Spinal cord (tissue), 10 donors: Measurements from ENCODE around the gene CSRNP2. TPM values are rescaled to one million over a fixed set of nuclear protein-coding genes. Genes with fewer than 3 reads are reported as not detected.

ENCODE experiments used
- DNase-seq, 6 donors: peaks; one replicate each; pipeline versions ENCODE4 v3.0.0 to v3.0.0-alpha.2; 2013 to 2015; ENCODE audit warnings: low spot score in 6 of 6, low read depth in 4 of 6
- H3K27ac ChIP-seq: one replicate; pipeline ENCODE4 v1.5.1; 2013; ENCODE audit warnings: low read depth, low read length, control low read depth
- H3K27me3 ChIP-seq: one replicate; pipeline ENCODE4 v1.6.1; 2013; ENCODE audit warnings: low read length; ENCODE audit not compliant: control insufficient read depth, insufficient read depth
- H3K36me3 ChIP-seq: one replicate; pipeline ENCODE4 v1.6.1; 2013; ENCODE audit warnings: low read length; ENCODE audit not compliant: control insufficient read depth, insufficient read depth
- H3K4me1 ChIP-seq: one replicate; pipeline ENCODE4 v1.6.1; 2013; ENCODE audit warnings: low read length; ENCODE audit not compliant: control insufficient read depth, insufficient read depth
- H3K4me3 ChIP-seq: one replicate; pipeline ENCODE4 v1.5.1; 2013; ENCODE audit warnings: low read depth, low read length, control low read depth
- H3K9me3 ChIP-seq: one replicate; pipeline ENCODE4 v1.6.1; 2013; ENCODE audit warnings: low read length; ENCODE audit not compliant: control insufficient read depth, insufficient read depth
- WGBS: methylation state at CpG from one replicate; pipeline ENCODE4 v1.1.5; 2013; ENCODE audit warnings: missing lambda C conversion rate; ENCODE audit not compliant: insufficient coverage; 5-methylcytosine and 5-hydroxymethylcytosine counted together
- polyA plus RNA-seq, 2 donors: library from polyadenylated mRNA; unstranded; fragments of 120-200 nt; gene quantifications; one replicate each; pipeline ENCODE4 v1.2.1, GENCODE V29; 2013; ENCODE audit not compliant: insufficient read length in 2 of 2
- total RNA-seq, 2 donors: library from RNA; depleted of rRNA in 1 of 2; stranded (reverse); fragments of 120-200 nt in 1 of 2; fragments of >200 nt in 1 of 2; gene quantifications; one replicate each; pipeline versions ENCODE4 v1.2.3 to v1.2.4, GENCODE V29; 2013 to 2014
- donor health status: healthy.

The CSRNP2 gene
- total and polyA plus RNA-seq, 4 donors, result 30.9 to 61.1 (median 47.5) TPM

DNA sequence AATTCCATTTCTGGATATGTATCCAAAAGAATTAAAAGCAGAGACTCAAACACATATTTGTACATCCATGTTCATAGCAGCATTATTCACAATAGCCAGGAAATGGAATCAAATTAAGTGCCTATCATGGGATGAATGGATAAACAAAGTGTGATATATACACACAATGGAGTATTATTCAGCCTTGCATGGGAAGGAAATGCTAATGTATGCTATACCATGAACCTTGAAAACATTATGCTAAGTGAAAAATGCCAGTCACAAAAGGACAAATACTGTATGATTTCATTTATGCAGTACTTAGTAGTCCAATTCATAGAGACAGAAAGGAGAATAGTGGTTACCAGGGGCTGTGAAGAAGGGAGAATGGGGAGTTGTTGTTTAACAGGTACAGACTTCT lies 32.1 kb upstream of the CSRNP2 start:
- H3K27ac ChIP-seq, result no peak overlapping the region
- no peaks in the 10 kb centered on the region for H3K9me3 ChIP-seq
- H3K27me3 ChIP-seq, result no peaks in the 10 kb centered on the region
- H3K4me3 ChIP-seq, result no peak overlapping the region
- H3K4me1 ChIP-seq, result no peaks in the 10 kb centered on the region
- DNase-seq, result no peak
- peaks cover 18% of the 10 kb centered on the region for H3K36me3 ChIP-seq

DNA sequence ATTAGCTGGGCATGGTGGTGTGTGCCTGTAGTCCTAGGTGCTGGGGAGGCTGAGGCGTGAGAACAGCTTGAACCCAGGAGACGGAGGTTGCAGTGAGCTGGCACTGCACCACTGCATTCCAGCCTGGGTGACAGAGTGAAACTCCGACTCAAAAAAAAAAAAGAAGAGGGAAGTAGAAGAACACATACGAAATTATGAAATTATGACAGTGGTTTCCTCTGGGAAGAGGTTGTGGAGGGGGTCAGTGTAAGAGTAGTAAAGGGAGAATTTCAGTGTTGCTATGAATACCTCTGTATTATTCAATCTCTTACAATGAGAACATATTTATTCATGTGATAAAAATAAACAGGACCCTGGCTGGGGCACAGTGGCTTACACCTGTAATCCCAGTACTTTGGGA lies 24.7 kb upstream of the CSRNP2 start:
- Histone ChIP-seq H3K27me3 (no peaks in the 10 kb centered on the region), H3K27ac (no peak overlapping the region), H3K9me3 (no peaks in the 10 kb centered on the region), H3K36me3 (peaks cover 33% of the 10 kb centered on the region), H3K4me3 (no peak overlapping the region), H3K4me1 (no peaks in the 10 kb centered on the region)
- 100% methylated on average over 3 of the region's 4 CpGs for WGBS
- DNase-seq, result no peak

DNA sequence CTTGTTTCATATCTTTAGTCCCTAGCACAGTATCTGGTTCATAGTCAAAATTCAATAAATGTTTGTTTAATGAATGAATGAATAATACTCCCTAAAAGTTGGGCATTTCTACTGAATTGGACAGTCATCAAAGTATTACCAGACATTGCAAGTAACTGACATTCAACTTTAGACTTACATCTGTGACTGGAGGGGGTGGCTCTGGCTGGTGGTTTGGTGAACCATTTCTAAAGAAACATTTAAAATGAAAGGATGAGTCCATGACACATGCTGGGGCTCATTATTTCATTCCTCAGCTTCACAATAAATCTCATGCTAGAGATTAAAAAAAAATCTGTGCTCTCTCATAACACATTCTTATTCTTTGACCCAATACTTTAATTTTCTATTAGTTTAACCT lies 20.6 kb upstream of the CSRNP2 start:
- no peaks in the 10 kb centered on the region for H3K4me1 ChIP-seq
- no peaks in the 10 kb centered on the region for H3K27me3 ChIP-seq
- H3K36me3 ChIP-seq, result peaks cover 35% of the 10 kb centered on the region
- DNase-seq, result no peak
- no peak overlapping the region for H3K4me3 ChIP-seq
- H3K9me3 ChIP-seq, result no peaks in the 10 kb centered on the region
- H3K27ac ChIP-seq, result no peak overlapping the region

DNA sequence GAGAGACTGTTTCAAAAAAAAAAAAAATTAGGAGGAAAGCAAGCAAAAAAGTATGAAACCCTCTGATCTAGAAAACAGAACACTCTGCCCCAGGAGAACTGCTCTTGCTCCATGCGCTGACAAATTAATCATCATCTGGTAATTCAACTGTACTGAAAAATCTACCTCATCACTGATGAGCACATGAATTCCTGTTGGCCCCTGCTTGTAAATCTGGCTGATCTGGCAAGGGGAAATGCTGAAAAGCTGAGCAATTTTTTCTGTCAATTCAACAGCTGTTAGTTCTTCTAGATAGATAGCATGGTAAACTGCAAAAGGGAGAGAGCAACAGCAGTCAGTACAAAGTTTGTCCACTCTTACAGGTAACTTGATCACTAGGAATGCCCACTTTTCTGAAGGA lies 15.2 kb upstream of the CSRNP2 start:
- no peaks in the 10 kb centered on the region for H3K27me3 ChIP-seq
- no peaks in the 10 kb centered on the region for H3K9me3 ChIP-seq
- no CpG with 5 or more reads among the region's 1 CpG for WGBS
- H3K4me1 ChIP-seq, result no peaks in the 10 kb centered on the region
- DNase-seq, result no peak
- H3K36me3 ChIP-seq, result peaks cover 46% of the 10 kb centered on the region
- no peak overlapping the region for H3K4me3 ChIP-seq
- no peak overlapping the region for H3K27ac ChIP-seq

DNA sequence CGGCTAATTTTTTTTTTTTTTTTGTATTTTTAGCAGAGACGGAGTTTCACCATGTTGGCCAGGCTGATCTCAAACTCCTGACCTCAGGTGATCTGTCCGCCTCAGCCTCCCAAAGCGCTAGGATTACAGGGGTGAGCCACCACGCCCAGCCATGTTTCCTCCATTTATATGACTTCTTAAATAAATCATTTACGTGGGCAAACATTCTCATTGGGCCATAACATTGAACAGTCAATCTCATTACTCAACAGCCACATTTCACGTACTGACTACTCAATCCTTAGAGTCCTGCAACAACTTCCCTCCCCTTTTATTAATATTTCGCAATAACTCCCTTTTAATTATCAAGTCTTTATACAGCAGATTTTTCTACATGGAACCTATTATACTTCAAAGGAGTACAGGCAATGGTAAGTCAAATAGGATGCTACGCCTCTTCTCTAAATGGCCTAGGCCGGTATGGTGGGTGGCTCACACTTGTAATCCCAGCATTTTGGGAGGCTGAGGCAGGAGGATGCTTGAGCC lies 7.4 kb upstream of the CSRNP2 start:
- no peak for DNase-seq

DNA sequence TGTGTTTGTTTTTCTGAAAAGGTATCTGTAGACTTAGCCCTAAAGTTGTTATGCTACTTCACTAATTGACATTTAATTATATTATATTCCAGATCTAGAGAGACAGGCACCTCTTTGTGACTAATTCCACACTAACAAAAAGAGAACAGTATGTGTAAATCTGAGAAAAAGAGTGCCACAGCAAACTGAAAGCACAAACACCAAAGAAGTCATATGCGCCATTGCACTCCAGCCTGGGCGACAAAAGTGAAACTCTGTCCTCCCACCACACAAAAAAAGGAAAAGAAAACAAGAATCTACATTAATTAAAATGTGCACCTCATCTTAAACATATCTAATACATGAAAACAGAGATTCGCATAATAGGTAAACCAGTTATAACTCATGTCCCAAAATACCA lies 4.4 kb upstream of the CSRNP2 start:
- H3K27ac ChIP-seq, result no peak overlapping the region
- H3K9me3 ChIP-seq, result no peaks in the 10 kb centered on the region
- no CpG with 5 or more reads among the region's 3 CpGs for WGBS
- H3K36me3 ChIP-seq, result peaks cover 27% of the 10 kb centered on the region
- DNase-seq, result no peak
- peaks cover 5% of the 10 kb centered on the region for H3K4me1 ChIP-seq
- no peak overlapping the region for H3K4me3 ChIP-seq
- no peaks in the 10 kb centered on the region for H3K27me3 ChIP-seq

More for the DNA sequence above, 7.4 kb upstream of the CSRNP2 start:
- Histone ChIP-seq H3K27me3 (no peaks in the 10 kb centered on the region), H3K27ac (no peak overlapping the region), H3K36me3 (peaks cover 40% of the 10 kb centered on the region), H3K4me1 (no peaks in the 10 kb centered on the region), H3K4me3 (no peak overlapping the region), H3K9me3 (no peaks in the 10 kb centered on the region)
- WGBS, result 98% methylated on average over 6 of the region's 10 CpGs

DNA sequence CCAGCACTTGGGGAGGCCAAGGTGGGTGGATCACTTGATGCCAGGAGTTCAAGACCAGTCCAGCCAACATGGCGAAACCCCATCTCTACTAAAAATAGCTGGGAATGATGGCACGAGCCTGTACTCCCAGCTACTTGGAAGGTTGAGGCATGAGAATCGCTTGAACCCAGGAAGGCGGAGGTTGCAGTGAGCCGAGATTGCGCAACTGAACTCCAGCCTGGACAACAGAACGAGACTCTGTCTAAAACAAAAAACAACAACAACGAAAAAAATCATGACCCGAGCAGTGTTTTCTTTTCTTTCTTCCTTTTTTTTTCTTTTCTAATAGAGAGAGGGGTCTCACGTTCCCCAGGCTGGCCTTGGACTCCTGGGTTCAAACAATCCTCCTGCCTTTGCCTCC lies 3.5 kb upstream of the CSRNP2 start:
- peaks cover 19% of the 10 kb centered on the region for H3K36me3 ChIP-seq
- peaks cover 5% of the 10 kb centered on the region for H3K4me1 ChIP-seq
- H3K4me3 ChIP-seq, result no peak overlapping the region
- no peak for DNase-seq
- no peaks in the 10 kb centered on the region for H3K9me3 ChIP-seq
- no peak overlapping the region for H3K27ac ChIP-seq
- no CpG with 5 or more reads among the region's 10 CpGs for WGBS
- no peaks in the 10 kb centered on the region for H3K27me3 ChIP-seq

DNA sequence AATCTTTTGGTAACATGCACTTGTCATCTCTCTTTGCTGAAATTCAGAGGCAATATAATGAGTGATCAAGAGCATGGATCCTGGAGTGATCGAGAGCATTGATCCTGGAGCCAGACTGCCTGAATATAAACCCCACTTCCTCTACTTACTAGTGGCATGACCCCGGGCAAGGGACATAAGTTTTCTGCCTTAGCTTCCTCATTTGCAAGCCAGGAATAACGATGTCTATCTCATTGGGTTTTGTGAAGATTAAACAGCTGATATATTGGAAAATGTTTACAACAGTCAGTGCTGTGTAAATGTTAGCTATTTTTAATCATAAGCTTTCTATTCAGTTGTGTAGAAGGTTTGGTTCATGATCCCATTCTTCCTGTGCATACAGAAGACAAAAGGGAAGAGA lies 2.4 kb upstream of the CSRNP2 start:
- no peaks in the 10 kb centered on the region for H3K9me3 ChIP-seq
- H3K4me3 ChIP-seq, result no peak overlapping the region
- no peaks in the 10 kb centered on the region for H3K27me3 ChIP-seq
- peaks cover 5% of the 10 kb centered on the region for H3K4me1 ChIP-seq
- peaks cover 10% of the 10 kb centered on the region for H3K36me3 ChIP-seq
- 80% methylated on average over 1 of the region's 3 CpGs for WGBS
- no peak overlapping the region for H3K27ac ChIP-seq
- no peak for DNase-seq

DNA sequence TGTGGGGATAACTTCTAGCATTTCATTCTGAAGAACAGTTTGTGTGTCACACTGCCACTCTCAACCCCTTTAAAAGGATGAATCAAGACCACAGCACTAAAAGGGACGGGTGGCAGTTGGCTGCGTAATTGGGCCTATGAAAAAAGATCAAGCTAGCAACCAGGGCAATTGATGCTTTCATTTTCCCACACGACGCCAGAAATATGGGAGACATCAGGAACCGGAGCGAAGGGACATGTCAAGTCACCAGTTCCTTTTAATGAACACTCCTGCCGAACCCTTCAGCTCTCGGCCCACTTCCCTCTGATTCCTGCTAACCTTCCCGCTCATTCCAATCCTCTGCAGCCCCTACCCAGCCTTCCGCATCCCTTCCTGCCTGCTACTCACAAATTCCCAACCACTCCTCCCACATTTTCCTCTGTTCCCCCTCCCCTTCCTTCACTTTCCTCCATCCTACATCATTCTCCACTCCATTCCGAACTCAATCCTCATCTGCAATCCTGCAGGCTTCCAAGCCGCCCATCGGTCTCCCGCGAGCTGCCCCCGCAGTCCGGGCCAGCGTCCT lies 753 bp downstream of the CSRNP2 start:
- H3K9me3 ChIP-seq, result no peaks in the 10 kb centered on the region
- H3K4me1 ChIP-seq, result peaks cover 5% of the 10 kb centered on the region
- WGBS, result 0% methylated on average over 17 of the region's 18 CpGs
- no peaks in the 10 kb centered on the region for H3K27me3 ChIP-seq
- H3K4me3 ChIP-seq, result peak overlapping the region; percentile 95
- H3K36me3 ChIP-seq, result peaks cover 5% of the 10 kb centered on the region
- H3K27ac ChIP-seq, result peak overlapping the region; percentile 97
- peak; percentile 12 to 83 (median 44) for DNase-seq

DNA sequence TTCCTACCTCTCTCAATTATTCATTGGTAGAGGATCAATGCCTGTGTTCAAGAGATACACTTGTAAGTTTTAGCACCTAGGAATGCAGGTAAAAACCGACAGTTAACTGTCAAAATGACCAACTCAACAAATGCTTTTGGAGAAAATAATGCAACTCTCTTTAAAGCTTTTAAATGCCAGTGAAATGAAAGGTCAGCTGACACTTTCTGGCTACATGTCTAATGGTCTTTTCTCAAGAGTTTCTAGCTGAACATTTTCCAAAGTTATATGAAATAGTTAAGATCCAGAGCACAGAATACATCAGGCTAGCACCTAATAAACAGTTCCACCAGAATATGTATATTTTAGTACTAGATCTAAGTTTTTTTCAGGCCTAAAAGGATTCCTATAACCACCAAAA lies 2.0 kb downstream of the CSRNP2 start:
- peaks cover 6% of the 10 kb centered on the region for H3K4me1 ChIP-seq
- no peak overlapping the region for H3K27ac ChIP-seq
- no peak overlapping the region for H3K4me3 ChIP-seq
- H3K36me3 ChIP-seq, result peaks cover 5% of the 10 kb centered on the region
- WGBS, result no CpG with 5 or more reads among the region's 1 CpG
- H3K27me3 ChIP-seq, result no peaks in the 10 kb centered on the region
- no peaks in the 10 kb centered on the region for H3K9me3 ChIP-seq
- no peak for DNase-seq
